Liver (tissue), 9 donors: ENCODE data around the gene CACNA1S. TPM values are rescaled to one million over a fixed set of nuclear protein-coding genes. Genes with fewer than 3 reads are reported as not detected.

Source experiments
- DNase-seq: peaks from one replicate; pipeline ENCODE4 v3.0.0-alpha.2; 2017; ENCODE audit warnings: low spot score
- H3K27ac ChIP-seq, 2 donors: one replicate each; pipeline ENCODE4 v1.7.0; 2013; ENCODE audit warnings: inconsistent platforms in 2 of 2, low read length in 2 of 2, control low read depth in 1 of 2, low read depth in 1 of 2, mild to moderate bottlenecking in 1 of 2
- H3K27me3 ChIP-seq, 4 donors: one replicate each; pipeline versions ENCODE4 v1.6.1 to v1.7.0; 2013; ENCODE audit warnings: low read length in 3 of 4, inconsistent platforms in 1 of 4, mild to moderate bottlenecking in 1 of 4, moderate library complexity in 1 of 4; ENCODE audit not compliant: control insufficient read depth in 4 of 4, insufficient read depth in 4 of 4
- H3K36me3 ChIP-seq, 4 donors: one replicate each; pipeline versions ENCODE4 v1.6.1 to v1.7.0; 2013; ENCODE audit warnings: low read length in 3 of 4, mild to moderate bottlenecking in 3 of 4, low read depth in 1 of 4, moderate library complexity in 1 of 4; ENCODE audit not compliant: control insufficient read depth in 4 of 4, insufficient read depth in 3 of 4
- H3K4me1 ChIP-seq, 4 donors: one replicate each; pipeline versions ENCODE4 v1.6.1 to v1.7.0; 2013; ENCODE audit warnings: low read length in 3 of 4, mild to moderate bottlenecking in 3 of 4, moderate library complexity in 1 of 4; ENCODE audit not compliant: control insufficient read depth in 4 of 4, insufficient read depth in 4 of 4
- H3K4me3 ChIP-seq, 3 donors: one replicate each; pipeline versions ENCODE4 v1.6.1 to v1.7.0; 2013; ENCODE audit warnings: low read length in 3 of 3, control low read depth in 1 of 3, low read depth in 1 of 3, mild to moderate bottlenecking in 1 of 3
- H3K9ac ChIP-seq, 2 donors: one replicate each; pipeline ENCODE4 v1.7.0; 2013; ENCODE audit warnings: low read length in 2 of 2, mild to moderate bottlenecking in 2 of 2, moderate library complexity in 2 of 2, control low read depth in 1 of 2, low read depth in 1 of 2
- H3K9me3 ChIP-seq, 4 donors: one replicate each; pipeline versions ENCODE4 v1.6.1 to v1.7.0; 2013; ENCODE audit warnings: low read length in 3 of 4; ENCODE audit not compliant: control insufficient read depth in 4 of 4
- ATF3 ChIP-seq: IDR thresholded peaks from 2 replicates; pipeline ENCODE4 v1.6.1; 2016; ENCODE audit warnings: antibody characterized with exemption
- CTCF ChIP-seq: fragments of 150-350 bp; IDR thresholded peaks from 2 replicates; pipeline ENCODE4 v1.5.1; 2017; ENCODE audit warnings: improper control_type of control experiment, low read depth, low read length; ENCODE audit not compliant: missing input control
- EGR1 ChIP-seq, 2 donors: IDR thresholded peaks; 2 replicates each; pipeline ENCODE4 v1.6.1; 2016 to 2018; ENCODE audit warnings: antibody characterized with exemption in 2 of 2, low read depth in 2 of 2
- FOXA1 ChIP-seq: IDR thresholded peaks from 2 replicates; pipeline ENCODE4 v1.6.1; 2016; ENCODE audit warnings: antibody characterized with exemption
- FOXA2 ChIP-seq: IDR thresholded peaks from 2 replicates; pipeline ENCODE4 v1.6.1; 2016; ENCODE audit warnings: antibody characterized with exemption
- HNF4A ChIP-seq, 2 donors: conservative IDR thresholded peaks; 2 replicates each; pipeline ENCODE4 v1.6.1; 2016; ENCODE audit warnings: antibody characterized with exemption in 2 of 2, mild to moderate bottlenecking in 2 of 2
- HNF4G ChIP-seq: IDR thresholded peaks from 2 replicates; pipeline ENCODE4 v1.6.1; 2016; ENCODE audit warnings: antibody characterized with exemption
- JUND ChIP-seq, 2 donors: IDR thresholded peaks; 2 replicates each; pipeline ENCODE4 v1.6.1; 2016; ENCODE audit warnings: antibody characterized with exemption in 2 of 2
- MAX ChIP-seq: IDR thresholded peaks from 2 replicates; pipeline ENCODE4 v1.6.1; 2016; ENCODE audit warnings: antibody characterized with exemption
- NR2F2 ChIP-seq: IDR thresholded peaks from 2 replicates; pipeline ENCODE4 v1.6.1; 2016; ENCODE audit warnings: antibody characterized with exemption
- RAD21 ChIP-seq, 2 donors: IDR thresholded peaks; 2 replicates each; pipeline ENCODE4 v1.6.1; 2016; ENCODE audit warnings: antibody characterized with exemption in 2 of 2, mild to moderate bottlenecking in 2 of 2
- RXRA ChIP-seq, 2 donors: IDR thresholded peaks; 2 replicates each; pipeline ENCODE4 v1.6.1; 2017 to 2018; ENCODE audit warnings: antibody characterized with exemption in 2 of 2, mild to moderate bottlenecking in 1 of 2
- SP1 ChIP-seq: IDR thresholded peaks from 2 replicates; pipeline ENCODE4 v1.6.1; 2018; ENCODE audit warnings: antibody characterized with exemption, mild to moderate bottlenecking
- YY1 ChIP-seq: IDR thresholded peaks from 2 replicates; pipeline ENCODE4 v1.6.1; 2016; ENCODE audit warnings: antibody characterized with exemption, mild to moderate bottlenecking
- WGBS: extraction: QIAGEN DNeasy Blood & Tissue Kit; methylation state at CpG from one replicate; pipeline ENCODE4 v1.1.7; 2013; 5-methylcytosine and 5-hydroxymethylcytosine counted together
- polyA plus RNA-seq, 2 donors: library from polyadenylated mRNA; stranded (reverse) in 1 of 2; unstranded in 1 of 2; fragments of 200-250 nt in 1 of 2; fragments of >200 nt in 1 of 2; fragmentation: Nextera tagmentation in 1 of 2; extraction: Ambion mirVana in 1 of 2; gene quantifications; one replicate each; pipeline versions ENCODE4 v1.2.1 to v1.2.3, GENCODE V29; 2013 to 2015
- total RNA-seq, 2 donors: library from RNA; depleted of rRNA; stranded (reverse); fragments of >200 nt; gene quantifications; one replicate each; pipeline ENCODE4 v1.2.3, GENCODE V29; 2014
- TF ChIP-seq, protein P1 (sequence below): IDR thresholded peaks from 2 replicates; pipeline ENCODE4 v1.6.1; 2016; ENCODE audit warnings: antibody characterized with exemption
- TF ChIP-seq, protein P2 (sequence below): IDR thresholded peaks from 2 replicates; pipeline ENCODE4 v1.6.1; 2016; ENCODE audit warnings: antibody characterized with exemption, mild to moderate bottlenecking
- donor health status: healthy.
- donor health status: healthy.
- donor health status: healthy.
- donor health status: healthy.
- donor health status: healthy.

Gene CACNA1S
- total and polyA plus RNA-seq, 4 donors: under 0.01 to 0.33 TPM; not detected in 2

GRCh38 chr1:201077116-201077515 lies 35.1 kb downstream of the CACNA1S start:
- Histone ChIP-seq H3K4me1 (no peaks in the 10 kb centered on the region), H3K27me3 (no peaks in the 10 kb centered on the region), H3K4me3 (no peak overlapping the region), H3K9ac (no peak overlapping the region), H3K9me3 (no peaks in the 10 kb centered on the region), H3K27ac (no peak overlapping the region), H3K36me3 (no peaks in the 10 kb centered on the region)
- DNase-seq: no peak
- 65% methylated on average over 7 of the region's 7 CpGs for WGBS
- TF ChIP-seq ATF3: no peak
- TF ChIP-seq JUND (IDR thresholded peaks at IDR 0.05): no peak
- no peak for TF ChIP-seq RAD21 (IDR thresholded peaks at IDR 0.05)
- no peak for TF ChIP-seq CTCF
- no peak for TF ChIP-seq YY1
- no peak for TF ChIP-seq HNF4A (conservative IDR thresholded peaks at IDR 0.05)
- no peak for TF ChIP-seq NR2F2
- no peak for TF ChIP-seq SP1
- no peak for TF ChIP-seq MAX
- TF ChIP-seq EGR1 (IDR thresholded peaks at IDR 0.05; ENCODE audit: low read depth in 2 of 2): no peak
- TF ChIP-seq FOXA2: no peak
- TF ChIP-seq, protein P1, sequence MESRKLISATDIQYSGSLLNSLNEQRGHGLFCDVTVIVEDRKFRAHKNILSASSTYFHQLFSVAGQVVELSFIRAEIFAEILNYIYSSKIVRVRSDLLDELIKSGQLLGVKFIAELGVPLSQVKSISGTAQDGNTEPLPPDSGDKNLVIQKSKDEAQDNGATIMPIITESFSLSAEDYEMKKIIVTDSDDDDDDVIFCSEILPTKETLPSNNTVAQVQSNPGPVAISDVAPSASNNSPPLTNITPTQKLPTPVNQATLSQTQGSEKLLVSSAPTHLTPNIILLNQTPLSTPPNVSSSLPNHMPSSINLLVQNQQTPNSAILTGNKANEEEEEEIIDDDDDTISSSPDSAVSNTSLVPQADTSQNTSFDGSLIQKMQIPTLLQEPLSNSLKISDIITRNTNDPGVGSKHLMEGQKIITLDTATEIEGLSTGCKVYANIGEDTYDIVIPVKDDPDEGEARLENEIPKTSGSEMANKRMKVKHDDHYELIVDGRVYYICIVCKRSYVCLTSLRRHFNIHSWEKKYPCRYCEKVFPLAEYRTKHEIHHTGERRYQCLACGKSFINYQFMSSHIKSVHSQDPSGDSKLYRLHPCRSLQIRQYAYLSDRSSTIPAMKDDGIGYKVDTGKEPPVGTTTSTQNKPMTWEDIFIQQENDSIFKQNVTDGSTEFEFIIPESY: no peak
- TF ChIP-seq FOXA1: no peak
- TF ChIP-seq RXRA (IDR thresholded peaks at IDR 0.05): no peak
- no peak for TF ChIP-seq HNF4G

- no peak overlapping the region for H3K4me3 ChIP-seq
- WGBS: 81% methylated on average over 7 of the region's 7 CpGs
- TF ChIP-seq HNF4G: no peak
- no peak for TF ChIP-seq RXRA (IDR thresholded peaks at IDR 0.05)
- no peak for TF ChIP-seq HNF4A (conservative IDR thresholded peaks at IDR 0.05)
- TF ChIP-seq JUND (IDR thresholded peaks at IDR 0.05): no peak
- TF ChIP-seq, protein P2, sequence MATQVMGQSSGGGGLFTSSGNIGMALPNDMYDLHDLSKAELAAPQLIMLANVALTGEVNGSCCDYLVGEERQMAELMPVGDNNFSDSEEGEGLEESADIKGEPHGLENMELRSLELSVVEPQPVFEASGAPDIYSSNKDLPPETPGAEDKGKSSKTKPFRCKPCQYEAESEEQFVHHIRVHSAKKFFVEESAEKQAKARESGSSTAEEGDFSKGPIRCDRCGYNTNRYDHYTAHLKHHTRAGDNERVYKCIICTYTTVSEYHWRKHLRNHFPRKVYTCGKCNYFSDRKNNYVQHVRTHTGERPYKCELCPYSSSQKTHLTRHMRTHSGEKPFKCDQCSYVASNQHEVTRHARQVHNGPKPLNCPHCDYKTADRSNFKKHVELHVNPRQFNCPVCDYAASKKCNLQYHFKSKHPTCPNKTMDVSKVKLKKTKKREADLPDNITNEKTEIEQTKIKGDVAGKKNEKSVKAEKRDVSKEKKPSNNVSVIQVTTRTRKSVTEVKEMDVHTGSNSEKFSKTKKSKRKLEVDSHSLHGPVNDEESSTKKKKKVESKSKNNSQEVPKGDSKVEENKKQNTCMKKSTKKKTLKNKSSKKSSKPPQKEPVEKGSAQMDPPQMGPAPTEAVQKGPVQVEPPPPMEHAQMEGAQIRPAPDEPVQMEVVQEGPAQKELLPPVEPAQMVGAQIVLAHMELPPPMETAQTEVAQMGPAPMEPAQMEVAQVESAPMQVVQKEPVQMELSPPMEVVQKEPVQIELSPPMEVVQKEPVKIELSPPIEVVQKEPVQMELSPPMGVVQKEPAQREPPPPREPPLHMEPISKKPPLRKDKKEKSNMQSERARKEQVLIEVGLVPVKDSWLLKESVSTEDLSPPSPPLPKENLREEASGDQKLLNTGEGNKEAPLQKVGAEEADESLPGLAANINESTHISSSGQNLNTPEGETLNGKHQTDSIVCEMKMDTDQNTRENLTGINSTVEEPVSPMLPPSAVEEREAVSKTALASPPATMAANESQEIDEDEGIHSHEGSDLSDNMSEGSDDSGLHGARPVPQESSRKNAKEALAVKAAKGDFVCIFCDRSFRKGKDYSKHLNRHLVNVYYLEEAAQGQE: no peak
- no peak for TF ChIP-seq FOXA1
- TF ChIP-seq EGR1 (IDR thresholded peaks at IDR 0.05; ENCODE audit: low read depth in 2 of 2): no peak
- no peak for DNase-seq
- no peaks in the 10 kb centered on the region for H3K36me3 ChIP-seq
- no peak overlapping the region for H3K27ac ChIP-seq
- H3K27me3 ChIP-seq: no peaks in the 10 kb centered on the region
- no peaks in the 10 kb centered on the region for H3K9me3 ChIP-seq
- H3K4me1 ChIP-seq: no peaks in the 10 kb centered on the region
- H3K9ac ChIP-seq: no peak overlapping the region
These were observed 36.1 kb downstream of the CACNA1S start for GRCh38 chr1:201076092-201076491.
